HG03460 (cell line): ENCODE measurements around the gene MYL12B.
"Not testable (repeated sequence)": the region's sequence is repeated elsewhere in the genome, so short reads cannot be mapped to it uniquely, and the experiment has no call there.

Source experiments
- ATAC-seq: cut with Tn5 transposase; IDR thresholded peaks from one replicate; pipeline ENCODE4 v1.9.1; 2021; ENCODE audit not compliant: unreplicated experiment

MYL12B gene

GRCh38 chr18:3260995-3261372 lies 949 bp upstream of the MYL12B start:
- no peak for ATAC-seq

GRCh38 chr18:3262234-3263131 lies 550 bp downstream of the MYL12B start:
- peak; percentile 32 for ATAC-seq

- no peak for ATAC-seq
These were observed 1.3 kb downstream of the MYL12B start for GRCh38 chr18:3263132-3263700.

- ATAC-seq = no peak
These were observed 2.4 kb downstream of the MYL12B start for GRCh38 chr18:3264362-3264761.

- no peak for ATAC-seq
These were observed 3.7 kb downstream of the MYL12B start for GRCh38 chr18:3265564-3266033.

- ATAC-seq = no peak
These were observed 4.2 kb downstream of the MYL12B start for GRCh38 chr18:3266062-3266608.

- no peak for ATAC-seq
These were observed 6.4 kb downstream of the MYL12B start for GRCh38 chr18:3268306-3268705.

- ATAC-seq = no peak
These were observed 7.4 kb downstream of the MYL12B start for GRCh38 chr18:3269241-3269913.

GRCh38 chr18:3269914-3270299 lies 8.0 kb downstream of the MYL12B start:
- ATAC-seq = no peak

- no peak for ATAC-seq
These were observed 11.1 kb downstream of the MYL12B start for GRCh38 chr18:3273042-3273441.

GRCh38 chr18:3277643-3278213 lies 15.8 kb downstream of the MYL12B start:
- ATAC-seq = not testable (repeated sequence)

- peak; percentile 76 for ATAC-seq
These were observed 17.6 kb downstream of the MYL12B start for GRCh38 chr18:3279201-3280185.

- no peak for ATAC-seq
These were observed 19.8 kb downstream of the MYL12B start for GRCh38 chr18:3281456-3282400.

- no peak for ATAC-seq
These were observed 21.4 kb downstream of the MYL12B start for GRCh38 chr18:3283253-3283863.

- no peak for ATAC-seq
These were observed 22.0 kb downstream of the MYL12B start for GRCh38 chr18:3283908-3284307.

GRCh38 chr18:3284501-3284900 lies 22.6 kb downstream of the MYL12B start:
- no peak for ATAC-seq

- ATAC-seq = no peak
These were observed 24.2 kb downstream of the MYL12B start for GRCh38 chr18:3286159-3286558.

- ATAC-seq = no peak
These were observed 31.4 kb downstream of the MYL12B start for GRCh38 chr18:3293196-3293951.
